ENCODE measurements around the gene GPR42.
"Not testable (repeated sequence)": the region's sequence is repeated elsewhere in the genome, so short reads cannot be mapped to it uniquely, and the experiment has no call there.

Gene GPR42

GRCh38 chr19:35396240-35396885, 25.5 kb downstream of the GPR42 start:
- DNase-seq (ENCODE audit: low spot score): no peak

GRCh38 chr19:35397064-35397463, 26.2 kb downstream of the GPR42 start:
- no peak for DNase-seq (ENCODE audit: low spot score)

DNA sequence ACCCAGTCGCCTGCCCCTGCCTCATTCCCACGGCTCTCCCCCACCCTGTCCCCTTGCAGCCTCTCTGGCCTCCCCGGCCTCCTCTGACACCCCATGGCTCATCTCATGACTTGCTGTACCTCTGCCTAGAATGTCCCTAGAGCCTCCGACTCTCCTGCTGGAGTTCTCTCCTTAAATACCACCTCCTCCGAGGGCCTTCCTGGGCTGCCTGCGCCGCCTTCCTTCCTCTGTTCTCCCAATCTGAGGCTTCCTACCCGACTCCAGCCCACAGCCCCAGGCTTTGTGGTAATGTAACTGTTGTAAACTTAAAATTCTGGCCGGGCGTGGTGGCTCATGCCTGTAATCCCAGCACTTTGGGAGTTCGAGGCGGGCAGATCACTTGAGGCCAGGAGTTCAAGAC, 27.7 kb downstream of the GPR42 start:
- no peak for DNase-seq (ENCODE audit: low spot score)

GRCh38 chr19:35399231-35399630, 28.4 kb downstream of the GPR42 start:
- DNase-seq (ENCODE audit: low spot score): no peak

- no peak for DNase-seq (ENCODE audit: low spot score)
These were observed 29.3 kb downstream of the GPR42 start for GRCh38 chr19:35399948-35400772.

- no peak for DNase-seq (ENCODE audit: low spot score)
These were observed 29.9 kb downstream of the GPR42 start for GRCh38 chr19:35400773-35401100.

GRCh38 chr19:35401416-35401815, 30.5 kb downstream of the GPR42 start:
- DNase-seq (ENCODE audit: low spot score): not testable (repeated sequence)

- no peak for DNase-seq (ENCODE audit: low spot score)
These were observed 32.4 kb downstream of the GPR42 start for GRCh38 chr19:35403116-35403760.

GRCh38 chr19:35404879-35405622, 34.2 kb downstream of the GPR42 start:
- no peak for DNase-seq (ENCODE audit: low spot score)

DNA sequence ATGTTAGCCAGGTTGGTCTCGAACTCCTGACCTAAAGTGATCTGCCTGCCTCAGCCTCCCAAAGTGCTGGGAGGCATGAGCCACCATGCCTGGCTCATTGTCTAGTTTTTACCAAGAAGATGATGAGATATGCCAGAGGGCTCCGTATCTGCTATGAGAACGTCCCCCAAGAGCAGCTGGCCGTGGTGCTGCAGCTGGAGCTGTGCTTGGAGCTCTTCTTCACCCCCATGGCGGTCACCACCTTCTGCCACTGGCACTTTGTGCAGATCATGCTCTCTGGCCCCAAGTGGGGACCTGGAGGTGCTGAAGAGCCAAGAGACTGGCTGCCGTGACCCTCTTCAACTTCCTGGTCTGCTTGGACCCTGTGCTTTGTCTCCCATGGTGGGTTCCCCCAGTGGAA, 36.8 kb downstream of the GPR42 start:
- DNase-seq (ENCODE audit: low spot score): no peak

GRCh38 chr19:35408284-35409171, 37.7 kb downstream of the GPR42 start:
- no peak for DNase-seq (ENCODE audit: low spot score)

DNA sequence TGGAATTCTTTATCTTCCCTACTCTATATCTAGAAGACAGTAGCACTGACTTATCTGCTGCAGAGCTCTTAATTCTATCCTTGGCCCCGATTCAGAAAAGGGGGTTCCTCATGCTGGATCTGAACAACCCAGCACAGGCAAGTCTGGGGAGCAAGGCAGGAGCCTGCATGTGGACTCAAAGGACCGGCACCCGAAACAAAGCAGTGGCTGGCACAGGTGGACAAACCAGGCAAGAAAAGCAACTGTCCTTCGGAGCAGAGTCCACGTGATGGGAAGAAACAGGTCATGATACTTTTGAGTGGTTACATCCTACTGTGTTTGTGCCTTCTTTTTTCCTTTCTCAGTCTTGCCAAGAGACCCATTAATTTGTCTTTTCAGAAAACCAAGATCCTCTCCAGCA, 38.3 kb downstream of the GPR42 start:
- DNase-seq (ENCODE audit: low spot score): no peak

DNA sequence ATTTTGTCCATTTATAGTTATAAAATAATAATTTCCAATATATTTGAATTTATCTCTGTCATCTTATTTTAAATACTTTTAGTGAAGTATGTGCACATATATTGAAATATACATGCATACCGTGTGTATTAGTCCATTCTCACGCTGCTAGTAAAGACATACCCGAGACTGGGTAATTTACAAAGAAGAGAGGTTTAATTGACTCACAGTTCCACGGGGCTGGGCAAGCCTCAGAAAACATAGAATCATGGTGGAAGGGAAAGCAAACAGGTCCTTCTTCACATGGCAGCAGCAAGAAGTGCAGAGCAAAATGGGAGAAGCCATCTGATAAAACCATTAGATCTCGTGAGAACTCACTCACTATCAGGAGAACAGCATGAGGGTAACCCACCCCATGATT, 39.6 kb downstream of the GPR42 start:
- no peak for DNase-seq (ENCODE audit: low spot score)

GRCh38 chr19:35414442-35414841, 43.6 kb downstream of the GPR42 start:
- no peak for DNase-seq (ENCODE audit: low spot score)

GRCh38 chr19:35416331-35416730, 45.5 kb downstream of the GPR42 start:
- DNase-seq (ENCODE audit: low spot score): no peak

- no peak for DNase-seq (ENCODE audit: low spot score)
These were observed 46.4 kb downstream of the GPR42 start for GRCh38 chr19:35417278-35417677.

DNA sequence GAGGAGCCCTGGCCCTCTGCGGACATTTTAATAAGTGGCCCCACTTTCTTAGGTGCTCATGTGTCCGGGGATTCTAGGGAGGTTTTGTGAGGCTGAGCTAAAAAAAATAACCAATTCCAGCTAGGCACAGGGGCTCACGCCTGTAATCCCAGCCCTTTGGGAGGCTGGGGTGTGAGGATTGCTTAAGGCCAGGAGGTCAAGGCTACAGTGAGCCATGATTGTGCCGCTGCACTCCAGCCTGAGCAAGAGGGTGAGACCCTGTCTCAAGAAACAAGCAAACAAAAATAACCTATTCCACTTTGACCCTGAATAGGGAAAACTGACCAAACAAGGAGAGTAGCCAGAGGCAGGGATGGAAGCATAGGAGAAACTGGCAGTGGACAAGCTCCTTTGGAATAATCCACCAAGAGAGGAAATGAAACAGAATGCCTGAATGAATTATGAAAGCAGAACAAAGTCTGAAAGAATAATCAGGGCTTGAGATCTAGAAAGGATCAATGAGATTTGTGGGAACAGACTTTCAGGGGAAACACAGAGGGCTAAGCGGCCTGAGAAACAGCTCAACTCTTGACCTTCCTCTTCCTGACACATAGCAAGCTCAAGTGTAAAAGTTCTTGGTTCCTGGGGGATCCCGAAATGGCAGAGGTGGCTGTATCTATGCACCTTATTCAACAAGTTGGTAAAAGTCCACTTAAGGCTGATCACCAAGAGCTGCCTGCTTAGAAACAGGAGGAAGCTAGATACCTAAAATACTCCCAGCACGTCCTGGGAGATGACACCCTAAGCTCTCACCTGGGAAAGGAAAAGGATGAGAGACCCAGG, 47.1 kb downstream of the GPR42 start:
- no peak for DNase-seq (ENCODE audit: low spot score)

GRCh38 chr19:35419046-35419445, 48.2 kb downstream of the GPR42 start:
- DNase-seq (ENCODE audit: low spot score): no peak

GRCh38 chr19:35419805-35420204, 48.9 kb downstream of the GPR42 start:
- DNase-seq (ENCODE audit: low spot score): no peak

DNA sequence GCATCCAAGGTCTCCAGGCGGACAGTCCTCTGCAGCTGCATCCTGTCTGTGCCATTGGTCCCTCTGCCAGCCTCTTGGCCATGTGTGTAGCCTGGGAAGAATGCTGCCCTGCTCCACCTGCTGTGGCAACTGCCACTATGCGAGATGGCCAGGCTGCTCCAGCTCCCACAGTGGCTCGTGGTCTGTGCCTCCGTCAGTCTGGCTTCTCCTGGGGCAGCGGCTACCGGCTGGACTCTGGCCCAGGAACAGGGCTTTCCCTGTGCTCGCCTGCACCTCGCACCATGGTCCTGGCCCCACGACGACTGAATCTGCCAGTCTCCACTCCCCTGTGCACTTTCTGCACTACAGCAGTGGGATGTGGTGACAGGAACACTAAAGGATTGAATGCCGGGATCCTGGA, 50.5 kb downstream of the GPR42 start:
- no peak for DNase-seq (ENCODE audit: low spot score)
